Thymus (tissue), 11 donors: ENCODE measurements around the gene MYBPHL. TPM values are rescaled to one million over a fixed set of nuclear protein-coding genes. Genes with fewer than 3 reads are reported as not detected.

Experiments
- DNase-seq, 9 donors: peaks; one replicate each; pipeline ENCODE4 v3.0.0-alpha.2; 2013; ENCODE audit warnings: low spot score in 9 of 9, low read depth in 6 of 9, missing footprints in 1 of 9
- H3K27ac ChIP-seq, 2 donors: one replicate each; pipeline ENCODE4 v1.5.1; 2013; ENCODE audit warnings: control low read depth in 1 of 2, low read depth in 1 of 2, low read length in 1 of 2, mild to moderate bottlenecking in 1 of 2, moderate library complexity in 1 of 2
- H3K27me3 ChIP-seq, 2 donors: one replicate each; pipeline ENCODE4 v1.5.1; 2013; ENCODE audit warnings: low read length in 1 of 2; ENCODE audit not compliant: control insufficient read depth in 2 of 2, insufficient read depth in 1 of 2
- H3K36me3 ChIP-seq, 2 donors: one replicate each; pipeline ENCODE4 v1.5.1; 2013; ENCODE audit warnings: low read length in 1 of 2, mild to moderate bottlenecking in 1 of 2, moderate library complexity in 1 of 2; ENCODE audit not compliant: control insufficient read depth in 2 of 2, insufficient read depth in 2 of 2
- H3K4me1 ChIP-seq, 2 donors: one replicate each; pipeline ENCODE4 v1.5.1; 2013; ENCODE audit warnings: low read length in 2 of 2; ENCODE audit not compliant: control insufficient read depth in 2 of 2, insufficient read depth in 2 of 2
- H3K4me3 ChIP-seq, 2 donors: one replicate each; pipeline ENCODE4 v1.5.1; 2013; ENCODE audit warnings: low read length in 2 of 2, control low read depth in 1 of 2, mild to moderate bottlenecking in 1 of 2
- H3K9me3 ChIP-seq, 2 donors: one replicate each; pipeline ENCODE4 v1.5.1; 2013; ENCODE audit warnings: low read length in 1 of 2, mild to moderate bottlenecking in 1 of 2; ENCODE audit not compliant: control insufficient read depth in 2 of 2, insufficient read depth in 1 of 2
- WGBS: extraction: QIAGEN DNeasy Blood & Tissue Kit; methylation state at CpG from one replicate; pipeline ENCODE4 v1.1.7; 2013; 5-methylcytosine and 5-hydroxymethylcytosine counted together
- polyA plus RNA-seq: library from polyadenylated mRNA; stranded (reverse); fragments of 200-250 nt; gene quantifications from one replicate; pipeline ENCODE4 v1.2.3, GENCODE V29; 2013
- total RNA-seq: library from RNA; stranded (reverse); fragments of 120-200 nt; gene quantifications from one replicate; pipeline ENCODE4 v1.2.4, GENCODE V29; 2013
- donor health status: healthy.

The MYBPHL gene
- total and polyA plus RNA-seq, 2 donors: 0.09 to 0.43 TPM

- Histone ChIP-seq H3K27me3 (no peaks in the 10 kb centered on the region), H3K36me3 (peaks cover 11 to 21% of the 10 kb centered on the region in 2 donors), H3K27ac (no peak overlapping the region), H3K4me1 (no peaks in the 10 kb centered on the region), H3K9me3 (no peaks in the 10 kb centered on the region), H3K4me3 (no peak overlapping the region)
- 97% methylated on average over 6 of the region's 6 CpGs for WGBS
- no peak for DNase-seq
Measured at GRCh38 chr1:109338091-109338490, 31.3 kb upstream of the MYBPHL start.

GRCh38 chr1:109335091-109335490 lies 28.3 kb upstream of the MYBPHL start:
- no peak for DNase-seq
- no peaks in the 10 kb centered on the region for H3K27me3 ChIP-seq
- H3K4me3 ChIP-seq: no peak overlapping the region
- WGBS: 97% methylated on average over 4 of the region's 4 CpGs
- H3K27ac ChIP-seq: no peak overlapping the region
- peaks cover 0 to 3% of the 10 kb centered on the region in 2 donors for H3K9me3 ChIP-seq
- no peaks in the 10 kb centered on the region for H3K4me1 ChIP-seq
- peaks cover 9 to 15% of the 10 kb centered on the region in 2 donors for H3K36me3 ChIP-seq

DNA sequence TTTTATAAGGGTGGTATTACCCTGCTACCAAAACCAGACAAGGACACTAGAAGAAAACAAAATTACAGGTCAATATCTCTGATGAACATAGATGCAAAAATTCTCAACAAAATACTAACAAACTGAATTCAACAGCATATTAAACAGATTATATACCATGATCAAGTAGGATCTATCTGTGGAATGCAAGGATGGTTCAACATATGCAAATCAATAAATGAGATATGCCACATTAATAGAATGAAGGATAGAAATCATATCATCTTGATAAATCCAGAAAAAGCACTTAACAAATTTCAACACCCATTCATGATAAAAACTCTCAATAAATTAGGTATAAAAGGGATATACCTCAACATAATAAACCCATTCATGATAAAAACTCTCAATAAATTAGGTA lies 24.3 kb upstream of the MYBPHL start:
- Histone ChIP-seq H3K9me3 (peaks cover 0 to 3% of the 10 kb centered on the region in 2 donors), H3K4me3 (no peak overlapping the region), H3K27me3 (no peaks in the 10 kb centered on the region), H3K27ac (no peak overlapping the region), H3K4me1 (no peaks in the 10 kb centered on the region), H3K36me3 (peaks cover 19% of the 10 kb centered on the region in 2 donors)
- no peak for DNase-seq

GRCh38 chr1:109327285-109327684 lies 20.5 kb upstream of the MYBPHL start:
- Histone ChIP-seq H3K9me3 (peaks cover 0 to 2% of the 10 kb centered on the region in 2 donors), H3K36me3 (peaks cover 14 to 23% of the 10 kb centered on the region in 2 donors), H3K4me1 (no peaks in the 10 kb centered on the region), H3K4me3 (no peak overlapping the region), H3K27me3 (no peaks in the 10 kb centered on the region), H3K27ac (no peak overlapping the region)
- no peak for DNase-seq
- 98% methylated on average over 5 of the region's 5 CpGs for WGBS

DNA sequence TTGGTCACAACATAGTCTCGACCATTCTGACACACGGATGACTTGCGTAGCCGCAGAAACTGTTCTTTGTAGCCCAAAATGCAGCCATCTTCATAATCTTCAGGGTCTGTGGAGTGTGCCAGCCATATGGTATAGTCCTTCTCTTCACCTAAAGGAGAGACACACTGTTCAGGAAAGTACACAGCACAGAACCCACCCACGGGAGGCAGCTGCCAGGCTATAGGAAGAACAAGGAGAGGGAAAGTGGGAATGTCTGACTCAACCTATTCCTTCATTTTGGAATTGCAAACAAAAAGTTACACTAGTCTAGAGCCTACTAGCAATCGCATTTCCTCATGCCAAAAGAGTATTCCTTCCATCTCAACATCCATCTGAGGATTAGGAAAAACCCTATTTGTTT lies 16.2 kb upstream of the MYBPHL start:
- Histone ChIP-seq H3K27me3 (no peaks in the 10 kb centered on the region), H3K4me3 (no peak overlapping the region), H3K27ac (no peak overlapping the region), H3K9me3 (no peaks in the 10 kb centered on the region), H3K4me1 (no peaks in the 10 kb centered on the region), H3K36me3 (peaks cover 19 to 31% of the 10 kb centered on the region in 2 donors)
- no peak for DNase-seq
- WGBS: over 99% methylated on average over 6 of the region's 6 CpGs

DNA sequence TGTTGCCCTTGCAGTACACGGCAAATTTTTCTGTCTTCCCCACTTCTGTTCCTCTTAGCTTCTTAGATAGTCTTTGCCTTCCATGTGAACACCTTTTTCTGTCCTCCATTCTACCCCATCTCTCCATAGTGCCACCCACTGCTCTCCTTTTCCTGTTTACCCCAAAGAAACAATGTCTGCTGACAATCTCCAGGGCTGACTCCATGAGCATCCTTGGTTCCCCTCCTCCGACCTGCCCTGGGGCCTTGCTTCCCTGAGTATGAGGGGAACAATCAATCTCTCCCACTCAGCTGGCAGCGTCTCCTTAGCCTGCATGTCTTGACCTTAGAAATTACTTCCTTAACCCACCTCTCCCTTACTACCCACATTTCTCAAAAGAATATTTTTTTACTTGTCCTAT lies 12.3 kb upstream of the MYBPHL start:
- H3K36me3 ChIP-seq: peaks cover 14 to 29% of the 10 kb centered on the region in 2 donors
- DNase-seq: no peak
- no peaks in the 10 kb centered on the region for H3K4me1 ChIP-seq
- H3K27me3 ChIP-seq: no peaks in the 10 kb centered on the region
- no peak overlapping the region for H3K27ac ChIP-seq
- H3K4me3 ChIP-seq: no peak overlapping the region
- 98% methylated on average over 3 of the region's 3 CpGs for WGBS
- no peaks in the 10 kb centered on the region for H3K9me3 ChIP-seq

- 98% methylated on average over 1 of the region's 1 CpG for WGBS
- Histone ChIP-seq H3K36me3 (peaks cover 20 to 25% of the 10 kb centered on the region in 2 donors), H3K27ac (no peak overlapping the region), H3K4me1 (no peaks in the 10 kb centered on the region), H3K4me3 (no peak overlapping the region), H3K9me3 (no peaks in the 10 kb centered on the region), H3K27me3 (no peaks in the 10 kb centered on the region)
- DNase-seq: no peak
Measured at GRCh38 chr1:109316506-109316905, 9.7 kb upstream of the MYBPHL start.

DNA sequence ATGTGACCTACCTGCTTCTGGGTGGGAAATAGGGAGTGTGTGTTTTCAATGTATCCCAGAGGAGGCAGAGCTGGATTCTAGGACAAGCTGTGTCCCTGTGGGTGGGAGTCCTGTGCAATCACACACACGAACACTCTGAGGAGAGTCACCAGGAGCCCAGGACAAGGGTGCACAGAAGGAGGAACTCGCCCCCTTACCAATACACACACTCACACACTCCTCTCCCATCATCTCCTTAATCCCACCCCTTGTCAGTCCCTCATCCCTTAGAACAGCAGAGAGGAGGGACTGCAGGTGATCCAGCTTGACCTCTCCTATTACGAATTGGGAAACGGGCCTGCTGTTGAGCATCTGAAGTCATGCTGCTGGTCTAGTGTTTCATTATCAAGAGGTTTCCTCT lies 8.5 kb upstream of the MYBPHL start:
- H3K36me3 ChIP-seq: peaks cover 20 to 21% of the 10 kb centered on the region in 2 donors
- no peak for DNase-seq
- WGBS: 97% methylated on average over 4 of the region's 4 CpGs
- no peak overlapping the region for H3K4me3 ChIP-seq
- H3K4me1 ChIP-seq: no peaks in the 10 kb centered on the region
- H3K27me3 ChIP-seq: no peaks in the 10 kb centered on the region
- no peak overlapping the region for H3K27ac ChIP-seq
- no peaks in the 10 kb centered on the region for H3K9me3 ChIP-seq

DNA sequence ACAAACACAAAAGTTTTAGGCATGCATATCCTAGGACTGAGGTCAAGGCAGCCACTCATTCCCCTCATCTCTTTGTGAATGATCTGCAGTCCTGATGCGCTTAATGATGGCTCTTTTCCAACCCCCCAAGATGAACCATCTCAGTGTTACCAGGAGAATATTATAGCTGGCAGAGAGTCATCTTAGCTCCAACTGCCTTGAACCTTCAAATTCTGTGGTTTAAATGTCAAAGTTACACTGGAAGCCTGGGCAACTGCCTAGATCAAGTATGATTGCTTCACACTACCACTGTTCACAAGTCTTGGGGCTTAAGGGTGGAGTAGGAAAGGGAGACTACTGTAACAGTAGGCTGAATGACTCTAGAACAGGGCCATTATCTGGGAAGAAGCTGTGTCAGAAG lies 8.0 kb upstream of the MYBPHL start:
- H3K9me3 ChIP-seq: no peaks in the 10 kb centered on the region
- DNase-seq: no peak
- 98% methylated on average over 1 of the region's 1 CpG for WGBS
- H3K27ac ChIP-seq: no peak overlapping the region
- H3K4me1 ChIP-seq: no peaks in the 10 kb centered on the region
- H3K27me3 ChIP-seq: no peaks in the 10 kb centered on the region
- H3K4me3 ChIP-seq: no peak overlapping the region
- peaks cover 20 to 21% of the 10 kb centered on the region in 2 donors for H3K36me3 ChIP-seq
